Neural crest cell (in vitro differentiated cells): ENCODE data around the gene SYT10. TPM values are rescaled to one million over a fixed set of nuclear protein-coding genes. Genes with fewer than 3 reads are reported as not detected.

ENCODE experiments used
- DNase-seq: peaks from one replicate; pipeline ENCODE4 v3.0.0; 2021; ENCODE audit warnings: low read depth, mixed read lengths, low spot score
- H3K27ac Mint-ChIP-seq: one replicate; pipeline ENCODE4 v1.8.0; 2021; ENCODE audit warnings: mild to moderate bottlenecking, mixed read lengths; ENCODE audit not compliant: unreplicated experiment
- H3K27me3 Mint-ChIP-seq: 2 replicates; pipeline ENCODE4 v1.8.0; 2021; ENCODE audit warnings: low read depth, mild to moderate bottlenecking, mixed read lengths
- H3K36me3 Mint-ChIP-seq: 2 replicates; pipeline ENCODE4 v1.8.0; 2021; ENCODE audit warnings: low read depth, mild to moderate bottlenecking, mixed read lengths
- H3K4me1 Mint-ChIP-seq: 2 replicates; pipeline ENCODE4 v1.8.0; 2021; ENCODE audit warnings: mixed read lengths
- H3K4me3 Mint-ChIP-seq: one replicate; pipeline ENCODE4 v1.8.0; 2021; ENCODE audit warnings: mild to moderate bottlenecking, mixed read lengths
- H3K9me3 Mint-ChIP-seq: 2 replicates; pipeline ENCODE4 v1.8.0; 2021; ENCODE audit warnings: mixed read lengths
- CTCF ChIP-seq: fragments of 200-600 bp; sonication (generic); conservative IDR thresholded peaks from 2 replicates; pipeline ENCODE4 v1.5.0; 2021; ENCODE audit warnings: antibody characterized with exemption, mild to moderate bottlenecking
- long read RNA-seq: library from polyadenylated mRNA; unstranded; transcript quantifications from one replicate; pipeline ENCODE4 v2.0.0, GENCODE V29; 2020
- total RNA-seq: library from RNA; stranded (reverse); gene quantifications from 2 replicates; pipeline ENCODE4 v1.2.1, GENCODE V29; 2021

Gene SYT10
- total RNA-seq, result 0.19 and 0.27 TPM in 2 replicates
- long read RNA-seq, result 0 reads

GRCh38 chr12:33439587-33440011 is at the start of gene SYT10:
TSS of gene SYT10 (minus strand) at chr12:33439819. CDS start at chr12:33439522, 297 bp downstream.
- H3K27ac Mint-ChIP-seq, result no peak within 1 kb of the TSS

GRCh38 chr12:33488036-33488435 is 48.4 kb upstream of the SYT10 start:
- Mint-ChIP-seq H3K9me3 (no peaks in the 10 kb centered on the region), H3K27me3 (peaks cover 6% of the 10 kb centered on the region), H3K27ac (no peak overlapping the region), H3K4me1 (no peaks in the 10 kb centered on the region), H3K36me3 (no peaks in the 10 kb centered on the region), H3K4me3 (no peak overlapping the region)
- TF ChIP-seq CTCF, result no peak
- no peak for DNase-seq

More at GRCh38 chr12:33439587-33440011, at the start of gene SYT10:
- DNase-seq, result peak; percentile 35
- H3K36me3 Mint-ChIP-seq, result no peaks in the 10 kb centered on the region
- peak within 1 kb of the TSS; percentile 91 for H3K4me3 Mint-ChIP-seq
- no peaks in the 10 kb centered on the region for H3K9me3 Mint-ChIP-seq
- TF ChIP-seq CTCF, result peak; percentile 25
- peaks cover 91% of the 10 kb centered on the region for H3K27me3 Mint-ChIP-seq
- H3K4me1 Mint-ChIP-seq, result peaks cover 8% of the 10 kb centered on the region

GRCh38 chr12:33486058-33486457 is 46.4 kb upstream of the SYT10 start:
- Mint-ChIP-seq H3K27ac (no peak overlapping the region), H3K9me3 (no peaks in the 10 kb centered on the region), H3K36me3 (no peaks in the 10 kb centered on the region), H3K4me1 (no peaks in the 10 kb centered on the region), H3K27me3 (peaks cover 14% of the 10 kb centered on the region), H3K4me3 (no peak overlapping the region)
- no peak for TF ChIP-seq CTCF
- DNase-seq, result no peak

- Mint-ChIP-seq H3K36me3 (no peaks in the 10 kb centered on the region), H3K4me3 (no peak overlapping the region), H3K27ac (no peak overlapping the region), H3K27me3 (peaks cover 17% of the 10 kb centered on the region), H3K4me1 (no peaks in the 10 kb centered on the region), H3K9me3 (no peaks in the 10 kb centered on the region)
- no peak for TF ChIP-seq CTCF
- DNase-seq, result no peak
These were observed 44.5 kb upstream of the SYT10 start for GRCh38 chr12:33484161-33484560.

GRCh38 chr12:33480366-33480765 is 40.7 kb upstream of the SYT10 start:
- H3K4me3 Mint-ChIP-seq, result no peak overlapping the region
- DNase-seq, result no peak
- no peaks in the 10 kb centered on the region for H3K36me3 Mint-ChIP-seq
- no peaks in the 10 kb centered on the region for H3K9me3 Mint-ChIP-seq
- H3K27ac Mint-ChIP-seq, result no peak overlapping the region
- no peak for TF ChIP-seq CTCF
- H3K4me1 Mint-ChIP-seq, result no peaks in the 10 kb centered on the region
- H3K27me3 Mint-ChIP-seq, result peaks cover 17% of the 10 kb centered on the region

- Mint-ChIP-seq H3K27me3 (peaks cover 3% of the 10 kb centered on the region), H3K4me3 (no peak overlapping the region), H3K4me1 (no peaks in the 10 kb centered on the region), H3K36me3 (no peaks in the 10 kb centered on the region), H3K27ac (no peak overlapping the region), H3K9me3 (no peaks in the 10 kb centered on the region)
- no peak for DNase-seq
- no peak for TF ChIP-seq CTCF
These were observed 36.4 kb upstream of the SYT10 start for GRCh38 chr12:33476058-33476457.
